ENCODE measurements around the gene ATP8B3.

ATP8B3 gene

DNA sequence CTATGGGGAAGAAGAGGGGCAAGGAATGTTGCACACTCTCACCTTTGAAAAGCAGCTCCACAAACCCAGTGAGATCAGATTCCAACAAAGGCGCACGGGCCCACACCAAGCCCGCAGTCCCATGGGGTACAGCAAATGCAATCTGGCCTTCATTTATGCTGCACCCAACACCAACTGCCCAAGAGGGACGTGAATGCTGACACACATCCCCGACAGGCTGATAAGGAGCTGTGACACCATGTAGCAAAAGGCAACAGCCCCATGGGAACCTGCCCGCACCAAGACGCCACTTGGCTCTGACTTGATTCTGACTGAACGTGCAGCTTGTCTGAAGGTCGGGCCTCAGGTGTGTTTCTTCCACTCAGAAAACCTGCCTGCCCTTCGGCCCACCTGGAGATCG, 18.9 kb upstream of the ATP8B3 start:
- DNase-seq: no peak

- DNase-seq: no peak
These were observed 18.5 kb upstream of the ATP8B3 start for GRCh38 chr19:1830568-1830967.

DNA sequence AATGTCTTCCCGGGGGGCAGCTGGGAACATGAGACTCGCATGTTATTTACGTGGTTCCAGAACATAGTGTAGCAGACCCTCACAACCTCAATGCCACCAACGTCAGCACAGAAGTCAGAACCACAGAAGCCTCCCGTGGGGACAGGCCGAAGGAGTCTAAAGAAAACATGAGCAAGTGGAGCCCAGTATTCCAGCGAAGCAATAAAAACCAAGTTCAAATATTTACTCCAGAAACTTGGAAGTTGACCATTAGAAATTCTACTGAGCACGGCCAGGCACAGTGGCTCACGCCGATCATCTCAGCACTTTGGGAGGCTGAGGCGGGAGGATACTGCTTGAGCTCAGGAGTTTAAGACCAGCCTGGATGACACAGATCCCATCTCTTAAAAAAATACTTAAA, 17.9 kb upstream of the ATP8B3 start:
- DNase-seq: no peak

GRCh38 chr19:1828279-1829238, 16.5 kb upstream of the ATP8B3 start:
- no peak for DNase-seq

- no peak for DNase-seq
These were observed 15.6 kb upstream of the ATP8B3 start for GRCh38 chr19:1827566-1828278.

GRCh38 chr19:1826557-1827521, 14.8 kb upstream of the ATP8B3 start:
- DNase-seq: no peak

GRCh38 chr19:1825909-1826556, 14.0 kb upstream of the ATP8B3 start:
- peak; percentile 71 to 79 for DNase-seq

DNA sequence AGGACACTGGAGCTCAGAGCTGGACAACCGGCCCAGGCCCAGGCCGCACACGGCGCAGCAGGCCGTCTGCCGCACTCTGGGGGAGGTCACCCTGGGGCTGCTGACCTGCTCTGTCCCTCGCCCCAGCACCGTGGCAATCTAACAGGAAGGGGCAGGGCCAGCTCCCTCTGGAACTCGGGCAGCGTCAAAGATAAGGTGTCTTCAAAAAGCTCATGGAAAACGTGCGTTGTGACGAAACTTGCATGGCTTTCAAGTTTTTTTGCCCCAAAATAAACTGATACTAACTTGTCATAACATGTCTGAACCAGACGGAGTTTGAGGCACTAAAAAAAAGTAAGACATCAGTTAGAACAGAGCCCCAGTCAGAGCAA, 12.2 kb upstream of the ATP8B3 start:
- DNase-seq: no peak

DNA sequence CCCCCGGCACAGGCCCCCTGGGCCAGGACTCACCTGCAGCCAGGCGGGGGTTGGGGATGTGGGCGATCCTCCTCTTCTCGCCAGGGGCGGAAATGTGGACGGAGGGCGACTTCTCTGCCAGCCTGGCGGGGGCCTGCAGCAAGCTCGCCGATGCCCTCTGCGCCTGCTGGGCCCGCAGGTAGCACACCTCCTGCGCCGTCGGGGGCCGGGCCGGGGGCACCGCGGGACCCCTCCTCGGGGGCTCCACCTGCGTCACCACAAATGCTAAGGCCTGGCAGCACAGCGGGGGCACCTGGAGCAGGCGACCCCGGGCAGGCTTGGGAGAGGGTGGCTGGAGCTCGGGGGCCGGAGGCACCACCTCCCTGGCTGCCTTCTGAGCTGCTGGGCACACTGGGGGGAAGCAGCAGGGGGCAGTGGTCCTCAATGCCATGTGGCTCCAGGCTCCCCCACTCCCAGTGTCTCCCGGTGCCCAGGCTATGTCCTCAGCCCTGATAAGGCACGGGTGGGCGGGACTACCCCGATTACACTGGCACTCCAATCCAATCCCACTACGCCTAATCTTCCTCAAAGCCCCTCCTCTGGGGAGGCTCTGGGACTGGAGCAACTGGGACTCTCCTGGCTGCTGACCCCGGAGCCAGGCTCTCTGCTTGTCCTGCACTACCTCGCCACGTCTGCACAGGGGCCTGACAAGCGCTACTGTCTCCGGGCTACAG, 11.6 kb upstream of the ATP8B3 start:
- no peak for DNase-seq

DNA sequence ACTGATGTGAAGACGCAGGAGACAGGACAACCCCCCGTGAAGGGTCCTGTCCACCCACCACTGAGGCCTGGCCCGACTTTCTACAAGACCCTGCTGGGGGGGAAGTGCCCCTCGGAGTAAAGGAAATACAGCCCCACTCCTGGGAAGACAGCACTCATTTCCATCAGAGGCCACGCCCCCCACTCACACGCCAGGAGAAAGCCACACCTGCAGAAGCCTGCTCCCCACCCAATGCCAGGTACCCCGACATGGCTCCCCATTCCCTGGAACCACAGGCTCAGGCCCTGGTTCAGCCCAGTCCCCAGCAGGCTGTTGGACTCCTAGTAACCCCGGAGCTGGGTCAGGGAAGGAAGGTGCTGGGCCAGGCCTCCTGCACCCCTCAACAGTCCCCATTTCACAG, 10.9 kb upstream of the ATP8B3 start:
- no peak for DNase-seq

GRCh38 chr19:1822210-1822609, 10.1 kb upstream of the ATP8B3 start:
- DNase-seq: no peak

- DNase-seq: no peak
These were observed 7.5 kb upstream of the ATP8B3 start for GRCh38 chr19:1819341-1820255.

DNA sequence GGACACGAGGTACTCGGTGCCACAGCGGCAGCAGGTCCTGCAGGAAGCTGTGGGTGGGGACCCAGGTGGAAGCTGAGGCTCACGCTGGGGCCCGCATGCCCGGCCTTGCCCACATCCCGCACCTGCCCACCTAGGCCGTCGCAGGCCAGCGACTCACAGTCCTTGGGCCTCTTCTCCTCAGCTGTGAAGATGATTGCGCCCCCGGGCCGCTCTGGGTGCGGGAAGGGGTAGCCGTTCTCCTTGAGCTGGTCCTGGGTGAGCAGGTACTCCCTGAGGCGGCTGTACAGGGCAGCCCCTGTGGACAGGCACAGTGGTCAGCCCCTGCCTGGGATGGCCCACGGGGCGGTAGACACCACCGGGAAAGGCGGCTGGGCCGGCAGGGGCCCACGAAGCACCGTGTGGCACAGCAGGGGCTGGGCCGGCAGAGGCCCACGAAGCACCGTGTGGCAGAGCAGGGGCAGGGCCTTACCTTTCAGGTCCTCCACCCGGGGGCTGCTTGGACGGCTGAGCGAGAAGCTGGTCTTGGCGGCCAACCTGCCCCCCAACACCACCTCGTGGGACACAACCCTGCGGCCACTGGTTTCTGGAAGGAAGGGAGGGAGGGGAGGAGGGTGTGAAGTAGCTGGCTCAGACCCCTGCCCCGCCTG, 6.6 kb upstream of the ATP8B3 start:
- no peak for DNase-seq

DNA sequence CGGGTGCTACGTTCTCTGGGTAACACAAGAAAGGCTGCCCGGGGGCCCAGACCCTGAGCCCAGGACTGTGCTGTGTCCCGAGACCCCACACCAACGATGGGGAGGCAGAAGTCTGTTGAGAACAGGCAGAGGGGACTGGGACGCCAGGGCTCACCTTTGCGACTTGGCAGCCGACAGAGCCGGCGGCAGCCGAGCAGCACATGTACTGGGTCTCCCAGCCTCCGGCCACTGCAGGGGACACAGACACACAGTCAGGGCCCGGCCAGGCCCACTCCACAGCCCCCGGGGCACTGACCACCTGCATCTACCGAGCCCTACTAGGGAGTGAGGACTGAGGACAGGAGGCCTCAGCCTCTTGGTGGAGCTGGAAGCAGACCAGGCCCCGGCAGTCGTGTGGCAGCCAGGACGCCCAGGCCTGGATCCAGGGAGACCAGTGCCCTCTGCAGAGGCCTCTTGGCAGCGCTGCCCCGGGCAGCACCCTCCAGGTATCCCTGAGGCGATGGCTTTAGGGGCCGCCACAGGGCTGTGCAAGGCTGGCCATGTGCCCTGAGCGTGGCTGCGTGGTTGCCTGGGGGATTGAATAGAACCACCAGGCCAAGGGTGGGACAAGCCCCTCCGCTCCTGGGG, 5.6 kb upstream of the ATP8B3 start:
- no peak for DNase-seq

DNA sequence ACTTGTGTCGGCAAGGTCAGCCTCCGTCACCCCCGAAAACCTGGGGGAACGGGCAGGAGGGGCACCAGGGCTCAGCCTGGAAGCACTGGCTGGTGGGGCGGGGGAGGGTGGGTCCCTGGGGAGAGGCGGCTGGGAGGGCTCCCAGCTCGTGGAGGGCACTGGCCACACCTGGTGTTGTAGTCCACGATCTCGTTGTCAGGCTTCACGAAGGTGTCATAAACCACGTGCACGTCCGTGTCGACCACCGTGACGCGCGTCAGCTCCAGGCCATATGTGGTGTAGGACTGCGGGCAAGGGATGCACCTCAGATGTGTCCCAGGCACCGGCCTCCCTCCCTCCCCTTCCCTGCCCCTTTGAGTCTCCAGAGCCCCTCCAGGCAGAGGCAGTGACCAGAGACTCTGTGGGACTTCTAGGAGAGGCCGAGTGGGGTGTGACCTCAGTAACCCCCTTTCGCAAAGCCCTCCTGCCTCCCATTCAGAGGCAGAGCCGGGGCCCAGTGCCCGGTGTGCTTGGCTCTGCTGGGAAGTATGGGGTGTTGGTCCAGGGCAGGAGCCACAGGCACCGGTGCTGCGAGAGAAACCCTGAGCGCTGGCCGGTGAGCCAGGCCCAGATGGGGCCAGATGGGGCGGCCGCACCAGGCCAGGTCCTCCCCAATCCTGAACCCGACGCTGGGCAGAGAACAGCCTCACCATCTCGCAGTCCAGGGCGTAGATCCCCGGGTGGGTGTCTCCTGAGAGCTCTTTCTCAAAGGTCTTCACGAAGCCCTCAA, 4.6 kb upstream of the ATP8B3 start:
- DNase-seq: no peak

GRCh38 chr19:1815605-1816529, 3.8 kb upstream of the ATP8B3 start:
- DNase-seq: no peak

- no peak for DNase-seq
These were observed 2.9 kb upstream of the ATP8B3 start for GRCh38 chr19:1814833-1815604.
